22Rv1 (cell line): ENCODE measurements around the gene DHRS4.
A peak's percentile ranks its signal among the peaks of the same experiment; 100 is the strongest.
"Not testable (repeated sequence)": the region's sequence is repeated elsewhere in the genome, so short reads cannot be mapped to it uniquely, and the experiment has no call there.

ENCODE experiments used
- H3K27ac ChIP-seq: fragments of 450-650 bp; 2 replicates; pipeline ENCODE4 v1.5.1; 2017
- ZFX ChIP-seq: fragments of 450-650 bp; IDR thresholded peaks from 2 replicates; pipeline ENCODE4 v1.6.1; 2017; ENCODE audit warnings: antibody characterized with exemption, borderline replicate concordance
- TF ChIP-seq, protein P1 (sequence below): fragments of 450-650 bp; IDR thresholded peaks from 2 replicates; pipeline ENCODE4 v1.5.1; 2017; ENCODE audit warnings: mild to moderate bottlenecking

DHRS4 gene

DNA sequence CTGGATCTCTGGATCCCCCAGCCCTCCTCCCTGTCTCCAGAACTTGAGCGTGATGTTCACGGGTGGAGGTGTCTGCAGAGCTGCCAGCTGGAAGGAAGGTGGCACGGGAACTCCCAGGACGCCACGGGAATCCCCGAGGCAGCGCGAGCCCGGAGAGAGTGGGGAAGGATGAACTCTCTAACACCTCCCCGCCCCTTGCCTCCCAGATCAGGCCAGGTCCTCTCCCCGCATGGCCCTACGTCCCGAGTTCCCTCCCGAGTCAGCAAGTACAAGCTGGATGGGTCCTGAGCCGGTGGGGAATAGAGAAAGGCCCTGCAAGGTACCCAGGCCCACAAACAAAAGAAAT is 52.9 kb downstream of the DHRS4 start:
- H3K27ac ChIP-seq = not testable (repeated sequence)

DNA sequence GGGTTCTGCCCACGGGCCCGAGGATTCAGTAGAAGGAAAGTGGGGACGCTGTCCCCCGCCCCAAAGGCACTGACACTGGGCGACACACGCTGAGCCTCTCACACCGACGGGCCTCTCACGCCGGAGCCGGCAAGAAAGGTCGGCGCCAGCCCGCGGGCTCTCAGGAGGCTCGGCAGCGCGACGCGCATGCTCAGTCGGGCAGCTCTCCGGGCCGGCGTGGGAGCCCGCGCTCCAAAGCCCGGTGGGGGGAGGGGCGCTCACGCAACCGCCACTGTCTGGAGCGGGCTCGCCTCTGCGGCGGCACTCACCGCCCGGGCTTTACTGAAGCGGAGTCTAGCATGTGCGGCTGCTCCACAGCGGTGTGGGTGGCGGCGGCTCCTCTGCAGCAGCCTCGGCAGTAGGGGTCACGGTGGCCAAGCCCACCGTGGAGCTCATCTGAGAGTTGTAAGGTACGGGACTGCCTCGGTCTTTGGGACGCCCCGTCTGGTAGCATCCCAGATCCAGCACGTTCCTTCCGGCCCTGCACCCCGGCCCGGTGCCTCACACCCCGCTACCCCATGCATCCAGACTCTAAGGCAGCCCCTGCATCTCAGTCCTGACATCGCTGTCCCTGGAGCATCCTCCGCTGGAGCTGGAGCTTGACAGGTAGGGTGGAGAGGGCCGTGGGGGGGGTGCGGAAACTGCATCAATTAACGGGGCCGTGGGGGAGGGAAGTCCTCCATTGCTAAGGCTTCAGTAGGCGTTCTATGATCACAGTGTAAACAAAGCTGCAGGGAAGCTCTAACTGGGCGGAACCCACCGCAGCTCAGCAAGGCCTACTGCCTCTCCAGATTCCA is 53.5 kb downstream of the DHRS4 start:
- peak overlapping the region; percentile 46 for H3K27ac ChIP-seq

DNA sequence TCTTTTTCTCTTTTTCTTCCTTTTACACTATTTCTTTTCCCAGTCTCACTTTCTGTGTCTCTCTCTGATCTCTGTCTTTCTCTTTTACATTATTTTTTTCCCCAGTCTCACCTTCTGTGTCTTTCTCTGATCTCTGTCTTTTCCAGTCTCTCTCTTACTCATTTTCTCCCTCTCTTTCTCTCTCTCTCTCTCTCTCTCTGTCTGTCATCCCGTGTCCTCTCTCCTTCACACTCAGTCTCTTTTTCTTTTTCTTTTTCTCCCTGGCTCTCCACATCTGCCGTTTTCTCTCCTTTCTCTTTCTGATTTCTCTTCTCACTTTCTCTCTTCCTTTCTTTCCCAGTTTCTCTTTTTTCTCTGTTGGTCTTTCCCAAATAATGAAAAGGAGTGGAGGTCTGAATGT is 57.5 kb downstream of the DHRS4 start:
- TF ChIP-seq, protein P1, sequence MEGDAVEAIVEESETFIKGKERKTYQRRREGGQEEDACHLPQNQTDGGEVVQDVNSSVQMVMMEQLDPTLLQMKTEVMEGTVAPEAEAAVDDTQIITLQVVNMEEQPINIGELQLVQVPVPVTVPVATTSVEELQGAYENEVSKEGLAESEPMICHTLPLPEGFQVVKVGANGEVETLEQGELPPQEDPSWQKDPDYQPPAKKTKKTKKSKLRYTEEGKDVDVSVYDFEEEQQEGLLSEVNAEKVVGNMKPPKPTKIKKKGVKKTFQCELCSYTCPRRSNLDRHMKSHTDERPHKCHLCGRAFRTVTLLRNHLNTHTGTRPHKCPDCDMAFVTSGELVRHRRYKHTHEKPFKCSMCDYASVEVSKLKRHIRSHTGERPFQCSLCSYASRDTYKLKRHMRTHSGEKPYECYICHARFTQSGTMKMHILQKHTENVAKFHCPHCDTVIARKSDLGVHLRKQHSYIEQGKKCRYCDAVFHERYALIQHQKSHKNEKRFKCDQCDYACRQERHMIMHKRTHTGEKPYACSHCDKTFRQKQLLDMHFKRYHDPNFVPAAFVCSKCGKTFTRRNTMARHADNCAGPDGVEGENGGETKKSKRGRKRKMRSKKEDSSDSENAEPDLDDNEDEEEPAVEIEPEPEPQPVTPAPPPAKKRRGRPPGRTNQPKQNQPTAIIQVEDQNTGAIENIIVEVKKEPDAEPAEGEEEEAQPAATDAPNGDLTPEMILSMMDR = no peak
- TF ChIP-seq ZFX = no peak
- no peak overlapping the region for H3K27ac ChIP-seq

DNA sequence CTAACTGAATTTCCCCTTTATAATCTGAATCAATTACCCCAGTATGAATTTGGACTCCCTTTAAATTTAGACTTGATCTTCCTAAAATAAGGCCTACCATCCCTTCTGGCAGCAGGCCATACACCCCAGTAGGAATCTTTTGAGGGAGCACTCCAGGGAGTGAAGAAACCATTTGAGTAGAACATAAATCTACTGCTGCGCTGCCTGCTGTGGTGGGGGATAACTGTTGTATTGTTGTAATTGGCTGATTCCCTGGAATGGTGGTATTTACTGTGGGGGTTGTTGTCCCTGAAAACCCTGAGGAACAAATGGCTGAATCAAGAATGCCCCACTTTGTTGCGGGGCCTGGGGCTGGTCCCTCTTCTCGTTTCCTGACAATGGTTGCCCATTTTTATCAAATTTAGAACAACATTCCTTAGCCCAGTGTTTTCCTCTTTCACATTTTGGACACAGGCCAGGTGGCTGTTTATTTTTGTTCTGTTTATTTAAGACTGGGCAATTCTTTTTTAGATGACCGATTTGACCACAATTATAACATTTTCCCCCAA is 59.2 kb downstream of the DHRS4 start:
- H3K27ac ChIP-seq = not testable (repeated sequence)

DNA sequence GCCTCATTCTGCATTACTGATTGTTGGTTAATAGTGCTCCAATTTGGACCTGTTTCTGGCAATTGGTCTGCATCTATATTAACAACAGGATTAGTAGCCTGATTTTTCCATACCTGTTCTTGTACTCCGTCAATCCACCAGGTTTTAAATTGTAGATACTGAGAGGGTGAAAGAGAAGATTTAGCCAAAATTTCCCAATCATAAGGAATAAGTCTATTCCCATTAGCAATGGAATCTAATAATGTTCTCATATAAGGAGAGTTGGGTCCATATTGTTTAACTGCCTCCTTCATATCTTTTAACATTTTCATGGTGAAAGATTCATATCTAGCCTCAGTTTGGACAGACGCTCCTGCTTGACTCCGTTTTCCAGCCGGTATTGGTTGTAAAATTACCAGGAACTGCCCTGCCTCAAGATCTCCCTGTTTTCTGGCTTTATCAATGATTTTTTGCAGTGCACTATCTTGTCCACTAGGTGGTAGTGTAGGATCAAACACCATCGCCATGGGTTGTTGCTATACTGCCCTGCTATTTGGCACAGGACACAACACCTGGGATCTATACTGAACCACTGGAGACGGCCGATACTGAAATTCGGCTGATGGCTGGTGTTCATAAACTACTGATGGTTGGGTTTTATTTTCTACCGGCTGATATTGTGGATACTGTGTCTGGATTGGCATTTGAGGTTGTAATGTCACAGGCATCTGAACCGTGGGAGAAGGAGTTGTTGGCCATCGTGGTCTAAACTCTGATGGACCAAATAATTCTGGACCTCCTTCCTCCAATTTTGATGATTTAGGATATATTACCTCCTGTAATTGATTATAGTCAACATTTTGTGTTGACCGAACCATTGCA is 60.3 kb downstream of the DHRS4 start:
- TF ChIP-seq ZFX = no peak
- TF ChIP-seq, protein P1 = peak; percentile 88

DNA sequence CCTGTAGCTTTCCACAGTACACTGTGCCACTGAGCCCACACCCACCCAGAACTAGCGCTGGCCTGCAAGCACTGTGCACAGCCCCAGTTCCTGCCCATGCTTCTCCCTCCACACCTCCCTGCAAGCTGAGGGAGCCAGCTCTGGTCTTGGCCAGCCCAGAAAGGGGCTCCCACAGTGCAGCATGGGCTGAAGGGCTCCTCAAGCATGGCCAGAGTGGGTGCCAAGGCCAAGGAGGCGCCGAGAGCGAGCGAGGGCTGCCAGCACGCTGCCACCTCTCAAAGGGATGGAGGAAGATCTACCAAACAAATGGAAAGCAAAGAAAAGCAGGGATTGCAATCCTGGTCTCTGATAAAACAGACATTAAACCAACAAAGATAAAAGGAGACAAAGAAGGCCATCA is 62.2 kb downstream of the DHRS4 start:
- H3K27ac ChIP-seq = not testable (repeated sequence)

More for the DNA sequence above, 60.3 kb downstream of the DHRS4 start:
- no peak overlapping the region for H3K27ac ChIP-seq
